Hepatic stellate cell (primary cell): ENCODE measurements around the gene RNF217.
"Not testable (repeated sequence)": the region's sequence is repeated elsewhere in the genome, so short reads cannot be mapped to it uniquely, and the experiment has no call there.

Experiments used
- DNase-seq: peaks from one replicate; pipeline ENCODE4 v3.0.0; 2011; ENCODE audit warnings: low spot score

The RNF217 gene

DNA sequence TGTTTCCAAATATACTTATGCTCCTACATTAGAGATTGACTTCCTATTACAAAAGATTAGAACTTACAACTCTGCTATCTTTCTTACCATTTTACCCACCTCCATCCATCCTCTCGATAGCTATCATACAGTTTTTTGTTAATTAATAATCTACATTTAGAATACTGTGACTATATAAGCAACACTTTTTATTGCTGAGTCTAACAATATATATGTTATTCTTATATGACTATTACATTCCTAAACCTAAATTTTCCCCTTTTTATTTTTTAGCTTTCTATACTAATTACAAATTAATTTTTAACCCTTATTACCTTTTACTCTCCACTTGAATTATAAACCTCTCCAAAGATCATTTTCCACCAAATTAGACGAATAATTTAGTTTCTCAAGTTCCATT lies 57.0 kb downstream of the RNF217 start:
- no peak for DNase-seq

DNA sequence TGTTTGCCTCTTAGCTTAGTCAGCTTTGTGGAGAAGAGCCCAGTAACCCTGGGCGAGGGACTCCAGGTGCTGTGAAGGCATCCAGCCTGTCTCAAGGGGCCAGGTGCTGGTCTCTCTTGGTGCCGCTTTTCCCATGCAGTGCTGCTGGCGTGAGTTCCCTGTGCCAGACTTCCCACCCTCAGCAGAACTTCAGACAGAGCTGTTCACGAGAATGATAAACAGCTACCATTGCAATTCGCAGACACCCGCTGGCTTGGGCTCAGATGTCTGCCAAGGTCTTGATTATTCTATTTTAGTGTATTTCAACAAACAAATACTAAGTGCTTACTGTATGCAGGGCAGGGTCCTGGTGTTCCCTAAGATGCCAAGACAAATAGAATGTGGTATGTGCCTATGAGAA lies 57.7 kb downstream of the RNF217 start:
- DNase-seq: no peak

GRCh38 chr6:125020385-125020784 lies 58.1 kb downstream of the RNF217 start:
- no peak for DNase-seq

- no peak for DNase-seq
These were observed 60.3 kb downstream of the RNF217 start for GRCh38 chr6:125022391-125022989.

- DNase-seq: no peak
These were observed 63.1 kb downstream of the RNF217 start for GRCh38 chr6:125025164-125025854.

- no peak for DNase-seq
These were observed 65.0 kb downstream of the RNF217 start for GRCh38 chr6:125027287-125027686.

DNA sequence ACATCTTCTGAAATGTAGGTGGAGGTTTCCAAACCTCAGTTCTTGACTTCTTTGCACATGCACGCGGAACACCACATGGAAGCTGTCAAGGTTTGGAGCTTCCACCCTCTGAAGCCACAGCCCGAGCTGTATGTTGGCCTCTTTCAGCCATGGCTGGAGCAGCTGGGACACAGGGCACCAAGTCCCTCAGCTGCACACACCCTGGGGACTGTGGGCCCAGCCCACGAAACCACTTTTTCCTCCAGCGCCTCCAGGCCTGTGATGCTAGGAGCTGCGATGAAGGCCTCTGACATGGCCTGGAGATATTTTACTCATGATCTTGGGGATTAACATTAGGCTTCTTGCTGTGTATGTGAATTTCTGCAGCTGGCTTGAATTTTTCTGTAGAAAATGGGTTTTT lies 68.7 kb downstream of the RNF217 start:
- no peak for DNase-seq

- DNase-seq: no peak
These were observed 69.1 kb downstream of the RNF217 start for GRCh38 chr6:125031385-125031784.

DNA sequence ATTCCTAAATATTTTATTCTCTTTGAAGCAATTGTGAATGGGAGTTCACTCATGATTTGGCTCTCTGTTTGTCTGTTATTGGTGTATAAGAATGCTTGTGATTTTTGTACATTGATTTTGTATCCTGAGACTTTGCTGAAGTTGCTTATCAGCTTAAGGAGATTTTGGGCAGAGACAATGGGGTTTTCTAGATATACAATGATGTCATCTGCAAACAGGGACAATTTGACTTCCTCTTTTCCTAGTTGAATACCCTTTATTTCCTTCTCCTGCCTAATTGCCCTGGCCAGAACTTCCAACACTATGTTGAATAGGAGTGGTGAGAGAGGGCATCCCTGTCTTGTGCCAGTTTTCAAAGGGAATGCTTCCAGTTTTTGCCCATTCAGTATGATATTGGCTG lies 72.7 kb downstream of the RNF217 start:
- not testable (repeated sequence) for DNase-seq

DNA sequence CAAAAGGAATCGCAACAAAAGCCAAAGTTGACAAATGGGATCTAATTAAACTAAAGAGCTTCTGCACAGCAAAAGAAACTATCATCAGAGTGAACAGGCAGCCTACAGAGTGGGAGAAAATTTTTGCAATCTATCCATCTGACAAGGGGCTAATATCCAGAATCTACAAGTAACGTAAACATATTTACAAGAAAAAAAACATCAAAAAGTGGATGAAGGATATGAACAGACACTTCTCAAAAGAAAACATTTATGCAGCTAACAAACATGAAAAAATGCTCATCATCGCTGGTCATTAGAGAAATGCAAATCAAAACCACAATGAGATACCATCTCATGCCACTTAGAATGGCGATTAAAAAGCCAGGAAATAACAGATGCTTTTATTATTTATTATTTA lies 74.2 kb downstream of the RNF217 start:
- not testable (repeated sequence) for DNase-seq

DNA sequence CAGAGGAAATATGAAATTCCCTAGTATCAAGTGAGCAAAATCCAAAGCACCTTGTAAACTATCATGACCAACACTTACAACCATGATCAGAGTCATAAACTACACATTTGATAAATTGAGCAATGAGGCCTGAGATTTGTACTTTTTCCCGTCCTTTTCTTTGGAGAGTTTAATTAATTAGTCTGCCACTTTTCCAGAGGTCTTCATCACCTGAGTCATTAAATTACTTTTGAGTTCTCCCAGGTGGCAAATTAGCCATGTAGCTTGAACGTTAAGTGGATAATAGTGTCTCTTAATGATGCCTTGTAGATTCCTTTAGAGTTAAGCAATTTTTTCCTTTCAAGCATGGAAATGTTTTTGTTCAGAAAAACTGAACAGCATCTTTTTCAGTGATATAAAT lies 75.6 kb downstream of the RNF217 start:
- no peak for DNase-seq

DNA sequence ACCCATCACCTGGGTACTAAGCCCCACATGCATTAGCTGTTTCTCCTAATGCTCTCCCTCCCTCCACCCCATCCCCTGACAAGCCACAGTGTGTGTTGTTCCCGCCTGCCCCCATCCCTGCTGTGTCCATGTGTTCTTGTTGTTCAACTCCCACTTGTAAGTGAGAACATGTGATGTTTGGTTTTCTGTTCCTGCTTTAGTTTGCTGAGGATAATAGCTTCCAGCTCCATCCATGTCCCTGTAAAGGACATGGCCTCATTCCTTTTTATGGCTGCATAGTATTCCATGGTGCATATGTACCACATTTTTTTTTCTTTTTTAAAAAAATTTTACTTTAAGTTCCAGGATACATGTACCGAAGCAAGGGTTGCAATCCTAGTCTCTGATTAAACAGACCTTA lies 76.7 kb downstream of the RNF217 start:
- no peak for DNase-seq

GRCh38 chr6:125041740-125042459 lies 79.7 kb downstream of the RNF217 start:
- no peak for DNase-seq

DNA sequence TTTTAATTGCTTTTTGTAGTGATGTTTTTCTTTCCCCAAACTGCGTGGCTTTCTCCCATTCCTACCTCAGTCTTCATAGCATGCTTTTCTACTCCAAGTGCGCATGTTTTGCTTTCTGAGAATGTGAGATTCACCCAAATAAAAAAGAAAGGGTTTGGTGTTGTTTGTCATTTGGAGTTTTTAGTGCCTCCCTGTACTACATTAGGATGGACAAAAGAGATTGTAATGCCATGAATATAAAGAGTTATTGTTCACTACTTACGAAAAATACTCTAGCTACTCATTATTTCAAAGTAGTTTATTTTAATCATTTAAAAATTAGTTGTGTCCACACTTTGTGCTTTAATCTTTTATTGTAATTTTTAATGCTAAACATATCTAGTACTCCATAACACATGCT lies 81.8 kb downstream of the RNF217 start:
- no peak for DNase-seq

DNA sequence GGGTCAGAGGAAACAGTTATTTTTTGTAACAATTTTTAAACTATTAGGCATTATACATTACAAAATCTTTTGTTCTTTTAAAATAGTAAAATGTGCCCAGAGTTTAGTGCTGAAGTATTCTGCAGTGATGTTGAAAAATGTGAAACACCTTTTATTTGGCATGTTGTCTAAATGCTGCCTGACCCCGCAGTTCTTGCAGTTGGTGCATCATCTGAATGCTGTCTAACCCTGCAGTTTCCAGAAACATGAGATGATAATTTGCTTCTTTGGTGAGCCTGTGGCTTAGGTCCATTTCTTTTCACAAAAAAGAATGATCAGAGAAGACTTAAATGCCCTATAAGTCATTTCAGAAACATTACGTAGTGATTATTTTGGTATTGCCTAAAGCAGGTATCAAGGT lies 82.4 kb downstream of the RNF217 start:
- DNase-seq: no peak

DNA sequence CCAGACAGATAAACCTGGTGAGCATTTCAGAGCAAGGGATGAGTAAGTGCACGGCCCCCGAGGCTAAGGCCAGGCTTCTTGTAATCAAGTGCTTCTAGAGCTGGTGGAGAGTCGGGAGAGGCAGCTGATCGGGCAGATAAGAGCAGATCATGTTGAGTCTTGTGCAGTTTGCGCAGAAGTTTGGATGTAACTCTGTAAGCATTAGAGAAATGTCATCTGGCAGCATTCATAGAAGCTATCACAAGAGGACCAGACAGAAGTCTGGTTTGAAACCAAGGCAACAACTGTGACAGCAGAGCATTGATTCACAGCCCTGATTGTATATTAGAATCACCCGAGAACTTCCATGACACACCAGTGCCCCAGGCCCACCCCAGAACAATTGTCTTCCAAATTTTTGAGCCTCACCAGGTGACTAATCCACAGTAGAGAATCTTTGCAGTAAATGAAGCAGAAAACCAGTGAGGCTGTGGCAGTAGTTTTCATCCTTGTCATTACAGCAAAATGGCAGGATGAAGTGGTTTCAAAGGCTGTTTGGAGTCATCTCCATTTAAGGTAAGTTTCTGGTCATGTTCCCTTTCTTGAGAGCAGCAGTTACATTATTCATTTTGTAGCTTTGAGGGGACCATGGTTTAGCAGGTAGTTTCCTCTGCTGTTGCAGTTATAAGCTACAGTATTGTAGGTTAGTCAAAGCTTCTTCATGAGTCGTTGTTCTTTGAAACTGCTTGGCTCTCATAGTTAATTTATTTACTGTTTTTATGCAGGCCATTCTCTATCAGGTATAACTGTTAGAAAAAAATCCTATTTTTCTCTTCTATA lies 84.1 kb downstream of the RNF217 start:
- DNase-seq: no peak

DNA sequence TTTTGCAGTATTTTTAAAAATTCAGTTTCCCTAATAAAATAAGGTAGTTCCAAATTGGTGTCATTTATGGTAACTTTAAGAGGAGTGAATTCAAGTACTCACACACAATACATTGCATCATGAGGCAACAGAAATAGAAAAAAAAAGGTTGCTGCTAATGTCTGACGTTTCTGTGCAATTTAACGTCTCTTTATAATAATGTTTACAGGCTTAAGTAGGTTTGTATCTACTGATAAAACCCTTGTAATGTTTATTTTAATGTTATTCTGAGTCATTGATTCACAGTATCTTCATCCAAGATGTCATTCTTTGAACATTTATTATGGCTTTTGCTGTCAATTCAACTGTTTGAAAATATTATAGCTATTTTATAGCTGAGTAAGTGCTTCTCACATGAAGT lies 86.0 kb downstream of the RNF217 start:
- DNase-seq: no peak

DNA sequence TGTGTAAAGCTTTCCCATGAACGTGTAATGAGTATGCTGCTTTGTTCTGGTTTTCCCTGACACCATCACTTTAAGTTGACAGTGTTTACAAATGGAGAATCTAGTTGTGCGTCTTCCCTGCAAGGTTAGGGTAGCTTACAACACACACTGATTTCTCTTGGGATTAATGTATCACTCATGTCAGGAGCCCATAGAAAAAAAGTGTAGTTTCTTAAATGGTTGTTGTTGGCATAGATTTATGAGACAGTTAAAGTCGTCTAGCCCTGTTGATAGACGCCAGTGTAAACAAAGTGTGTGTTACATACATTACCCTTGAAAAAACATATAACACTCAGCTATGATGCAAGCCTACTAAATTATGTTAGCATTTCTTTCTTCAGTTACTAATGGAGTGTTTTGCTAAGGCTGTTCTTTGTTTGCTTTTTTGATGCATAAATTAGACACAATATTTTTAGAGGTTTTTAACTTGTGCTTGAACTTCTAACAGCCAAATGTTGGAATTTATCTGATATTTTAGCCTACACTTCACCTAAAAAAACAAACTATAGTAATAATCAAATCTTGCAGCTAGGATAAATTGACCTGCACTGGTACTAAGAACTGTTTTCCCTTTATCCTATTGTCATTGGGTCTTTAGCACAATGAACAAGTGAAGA lies 88.6 kb downstream of the RNF217 start:
- no peak for DNase-seq

GRCh38 chr6:125053809-125054208 lies 91.6 kb downstream of the RNF217 start:
- DNase-seq: no peak

DNA sequence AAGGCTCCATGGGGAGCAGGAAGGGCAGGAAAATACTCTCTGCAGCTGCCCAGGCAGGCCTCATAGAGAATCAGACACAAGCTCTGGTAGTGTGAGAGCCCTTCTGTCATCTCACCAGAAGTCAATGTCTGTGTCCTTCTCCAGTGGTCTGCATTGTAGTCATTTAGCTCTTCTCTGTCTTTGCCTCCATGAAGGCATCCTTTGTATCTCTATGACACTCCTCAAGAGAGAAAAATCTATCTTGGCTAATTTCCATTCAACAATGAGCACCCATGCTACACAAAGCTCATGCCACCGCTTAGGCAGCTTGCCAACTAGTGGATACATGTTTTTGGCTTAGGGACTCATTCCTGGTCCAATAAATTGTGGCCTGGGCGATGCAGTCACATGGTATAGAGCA lies 92.1 kb downstream of the RNF217 start:
- no peak for DNase-seq

- DNase-seq: no peak
These were observed 95.4 kb downstream of the RNF217 start for GRCh38 chr6:125057392-125058246.
